PFSK-1 (cell line): Measurements from ENCODE around the gene PPM1K. TPM values are rescaled to one million over a fixed set of nuclear protein-coding genes. Genes with fewer than 3 reads are reported as not detected.
A peak's percentile ranks its signal among the peaks of the same experiment; 100 is the strongest.

ENCODE experiments used
- FOXP2 ChIP-seq: optimal IDR thresholded peaks from 2 replicates; pipeline ENCODE3; 2011; ENCODE audit warnings: borderline replicate concordance, control low read depth, inconsistent platforms; ENCODE audit not compliant: insufficient read depth; ENCODE audit errors: extremely low read length, extremely low read depth
- POLR2AphosphoS5 ChIP-seq: IDR thresholded peaks from 2 replicates; pipeline ENCODE4 v1.6.1; 2012; ENCODE audit warnings: low read depth, mild to moderate bottlenecking, control low read depth, low read length, moderate library complexity
- SIN3A ChIP-seq: IDR thresholded peaks from 2 replicates; pipeline ENCODE4 v1.6.1; 2012; ENCODE audit warnings: mild to moderate bottlenecking, low read length, moderate library complexity, borderline replicate concordance; ENCODE audit not compliant: insufficient read depth
- TAF1 ChIP-seq: IDR thresholded peaks from 2 replicates; pipeline ENCODE4 v1.6.1; 2012; ENCODE audit warnings: low read length, control low read depth, borderline replicate concordance; ENCODE audit not compliant: insufficient read depth
- polyA plus RNA-seq: library from polyadenylated mRNA; unstranded; fragments of >200 nt; gene quantifications from one replicate; pipeline ENCODE4 v1.2.1, GENCODE V29; 2012; ENCODE audit warnings: low read depth, missing spikeins; ENCODE audit not compliant: insufficient read length
- TF ChIP-seq, protein P1 (sequence below), 2 experiments: IDR thresholded peaks; 2 replicates each; pipeline versions ENCODE4 v1.6.1 to v1.8.0; 2011 to 2012; ENCODE audit warnings: low read depth in 2 of 2, low read length in 2 of 2, control low read depth in 1 of 2, inconsistent platforms in 1 of 2, mild to moderate bottlenecking in 1 of 2, moderate library complexity in 1 of 2; ENCODE audit not compliant: insufficient read depth in 1 of 2

Gene PPM1K
- polyA plus RNA-seq: not detected

DNA sequence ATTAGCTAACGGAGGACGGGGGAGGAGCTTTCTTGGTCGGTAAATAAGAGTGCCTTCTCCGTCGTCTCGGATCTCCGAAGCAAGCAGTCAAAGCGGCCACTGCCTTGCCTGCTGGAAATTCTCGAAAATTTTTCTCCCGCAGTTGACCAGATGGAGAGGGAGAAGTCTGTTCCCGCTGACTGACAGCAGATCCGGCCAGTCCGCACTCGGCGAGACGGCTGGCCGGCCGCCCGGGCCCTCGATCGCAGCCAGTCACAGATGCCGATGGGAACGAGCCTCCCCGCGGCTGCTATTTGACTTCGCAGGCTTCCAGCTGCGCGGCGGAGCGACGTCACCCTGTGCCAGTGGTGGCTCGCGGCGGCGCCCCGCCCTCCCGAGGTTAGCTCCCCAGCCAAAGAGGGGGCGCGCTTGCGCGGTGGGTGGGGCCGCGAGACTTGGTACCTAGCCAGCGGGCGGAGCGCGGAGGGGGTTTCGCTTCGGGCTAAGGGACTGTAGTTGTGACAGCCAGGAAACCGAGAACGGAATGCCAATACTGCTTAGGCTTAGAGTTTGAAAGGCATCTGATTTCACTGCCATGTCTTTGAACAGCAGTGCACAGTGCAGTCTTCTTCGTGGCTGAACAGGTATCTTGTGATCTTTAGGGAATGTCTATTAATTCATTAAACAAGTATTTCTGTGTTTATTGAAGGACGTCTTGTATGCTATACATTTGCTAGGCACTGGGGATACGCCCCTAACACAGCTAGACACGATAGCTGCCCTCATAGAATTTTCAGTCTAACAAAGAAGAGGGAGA lies at the start of gene PPM1K:
PPM1K (minus strand) TSS at position 123 of the 796 bp plus-strand sequence. CDS start 5,978 bp downstream, outside the sequence.
- TF ChIP-seq TAF1 (no peak), POLR2AphosphoS5 (no peak), FOXP2 (peak; percentile 15)

DNA sequence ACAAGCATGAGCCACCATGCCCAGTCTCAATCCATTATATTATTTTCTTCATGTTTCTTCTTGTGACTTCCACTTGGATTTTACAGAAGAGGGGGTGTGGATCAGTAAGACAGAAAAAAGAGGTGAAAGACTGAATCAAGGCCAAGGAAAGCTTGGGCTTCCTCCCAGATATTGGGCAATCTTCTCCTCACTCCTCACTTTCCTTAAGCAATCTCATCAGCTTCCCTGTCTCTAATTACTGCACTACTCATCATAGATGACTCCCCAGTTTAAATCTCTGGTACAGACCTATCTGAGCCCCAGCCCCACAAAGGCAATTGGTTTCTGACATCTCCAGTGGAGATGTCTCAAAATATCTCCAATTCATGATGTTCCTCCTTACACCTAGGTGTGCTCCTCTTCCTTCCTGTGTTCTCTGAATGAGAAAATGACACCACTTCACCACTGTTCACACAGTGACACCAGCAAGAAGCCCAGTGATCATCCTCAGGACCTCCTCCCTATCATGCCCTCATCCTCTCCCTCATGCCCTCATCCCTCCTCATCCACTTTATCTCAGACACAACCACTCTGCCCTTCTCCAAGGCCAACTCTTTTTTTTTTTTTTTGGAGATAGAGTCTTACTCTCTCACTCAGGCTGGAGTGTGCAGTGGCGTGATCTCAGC lies 49.5 kb upstream of the PPM1K start:
- TF ChIP-seq POLR2AphosphoS5 (no peak), FOXP2 (no peak), TAF1 (no peak), SIN3A (no peak)
- TF ChIP-seq, protein P1, sequence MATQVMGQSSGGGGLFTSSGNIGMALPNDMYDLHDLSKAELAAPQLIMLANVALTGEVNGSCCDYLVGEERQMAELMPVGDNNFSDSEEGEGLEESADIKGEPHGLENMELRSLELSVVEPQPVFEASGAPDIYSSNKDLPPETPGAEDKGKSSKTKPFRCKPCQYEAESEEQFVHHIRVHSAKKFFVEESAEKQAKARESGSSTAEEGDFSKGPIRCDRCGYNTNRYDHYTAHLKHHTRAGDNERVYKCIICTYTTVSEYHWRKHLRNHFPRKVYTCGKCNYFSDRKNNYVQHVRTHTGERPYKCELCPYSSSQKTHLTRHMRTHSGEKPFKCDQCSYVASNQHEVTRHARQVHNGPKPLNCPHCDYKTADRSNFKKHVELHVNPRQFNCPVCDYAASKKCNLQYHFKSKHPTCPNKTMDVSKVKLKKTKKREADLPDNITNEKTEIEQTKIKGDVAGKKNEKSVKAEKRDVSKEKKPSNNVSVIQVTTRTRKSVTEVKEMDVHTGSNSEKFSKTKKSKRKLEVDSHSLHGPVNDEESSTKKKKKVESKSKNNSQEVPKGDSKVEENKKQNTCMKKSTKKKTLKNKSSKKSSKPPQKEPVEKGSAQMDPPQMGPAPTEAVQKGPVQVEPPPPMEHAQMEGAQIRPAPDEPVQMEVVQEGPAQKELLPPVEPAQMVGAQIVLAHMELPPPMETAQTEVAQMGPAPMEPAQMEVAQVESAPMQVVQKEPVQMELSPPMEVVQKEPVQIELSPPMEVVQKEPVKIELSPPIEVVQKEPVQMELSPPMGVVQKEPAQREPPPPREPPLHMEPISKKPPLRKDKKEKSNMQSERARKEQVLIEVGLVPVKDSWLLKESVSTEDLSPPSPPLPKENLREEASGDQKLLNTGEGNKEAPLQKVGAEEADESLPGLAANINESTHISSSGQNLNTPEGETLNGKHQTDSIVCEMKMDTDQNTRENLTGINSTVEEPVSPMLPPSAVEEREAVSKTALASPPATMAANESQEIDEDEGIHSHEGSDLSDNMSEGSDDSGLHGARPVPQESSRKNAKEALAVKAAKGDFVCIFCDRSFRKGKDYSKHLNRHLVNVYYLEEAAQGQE (IDR thresholded peaks at IDR 0.05; ENCODE audit: insufficient read depth in 1 of 2, low read depth in 2 of 2, low read length in 2 of 2): no peak

DNA sequence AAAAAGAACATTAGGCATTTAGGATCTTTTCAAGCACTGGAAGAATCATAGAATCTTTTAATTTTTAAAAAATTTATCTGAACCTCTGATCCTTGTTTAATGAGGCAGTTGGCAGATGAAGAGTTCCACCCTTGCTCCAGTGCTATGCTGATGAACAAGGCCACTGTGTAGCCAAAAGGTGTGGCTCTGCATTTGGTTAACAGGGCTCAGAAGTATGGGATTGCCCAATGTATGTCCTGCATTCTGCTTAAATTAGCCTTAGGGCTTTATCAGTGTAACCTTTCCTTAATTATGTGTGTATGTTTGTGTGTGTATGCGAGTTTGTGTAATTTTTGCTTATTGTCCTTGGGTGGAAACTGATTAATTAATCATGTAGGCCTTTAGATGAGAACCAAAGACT lies 43.3 kb upstream of the PPM1K start:
- no peak for TF ChIP-seq POLR2AphosphoS5
- TF ChIP-seq TAF1: no peak
- TF ChIP-seq SIN3A: no peak

DNA sequence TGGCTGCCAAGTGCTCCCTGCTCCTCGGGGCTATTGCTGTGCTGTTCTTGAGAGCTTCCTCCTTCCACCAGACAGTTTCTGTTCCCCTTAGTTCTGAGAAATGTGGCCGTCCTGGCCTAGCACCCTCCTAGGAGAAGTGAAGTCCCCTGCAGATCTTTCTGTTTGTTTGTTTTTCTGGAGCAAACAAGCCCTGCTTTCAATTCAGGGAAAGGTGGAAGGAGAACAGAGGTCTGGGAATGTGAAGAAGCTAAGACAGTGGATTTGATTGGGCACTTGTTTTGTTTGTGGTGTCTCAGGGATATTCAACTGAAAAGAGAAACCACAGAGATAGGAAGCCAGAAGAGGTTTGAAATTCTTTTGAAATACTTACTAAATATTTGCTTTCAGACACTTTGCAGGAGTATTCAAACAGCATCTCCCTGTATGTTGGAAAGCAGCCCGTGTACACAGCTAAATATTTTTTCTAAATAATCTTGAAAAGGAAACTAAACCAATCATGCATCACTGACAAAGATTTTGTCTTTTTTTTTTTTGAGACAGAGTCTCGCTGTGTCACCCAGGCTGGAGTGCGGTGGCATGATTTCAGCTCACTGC lies 36.5 kb upstream of the PPM1K start:
- TF ChIP-seq SIN3A (no peak), POLR2AphosphoS5 (no peak), TAF1 (no peak), FOXP2 (no peak)
- TF ChIP-seq, protein P1 (IDR thresholded peaks at IDR 0.05; ENCODE audit: insufficient read depth in 1 of 2, low read depth in 2 of 2, low read length in 2 of 2): no peak

DNA sequence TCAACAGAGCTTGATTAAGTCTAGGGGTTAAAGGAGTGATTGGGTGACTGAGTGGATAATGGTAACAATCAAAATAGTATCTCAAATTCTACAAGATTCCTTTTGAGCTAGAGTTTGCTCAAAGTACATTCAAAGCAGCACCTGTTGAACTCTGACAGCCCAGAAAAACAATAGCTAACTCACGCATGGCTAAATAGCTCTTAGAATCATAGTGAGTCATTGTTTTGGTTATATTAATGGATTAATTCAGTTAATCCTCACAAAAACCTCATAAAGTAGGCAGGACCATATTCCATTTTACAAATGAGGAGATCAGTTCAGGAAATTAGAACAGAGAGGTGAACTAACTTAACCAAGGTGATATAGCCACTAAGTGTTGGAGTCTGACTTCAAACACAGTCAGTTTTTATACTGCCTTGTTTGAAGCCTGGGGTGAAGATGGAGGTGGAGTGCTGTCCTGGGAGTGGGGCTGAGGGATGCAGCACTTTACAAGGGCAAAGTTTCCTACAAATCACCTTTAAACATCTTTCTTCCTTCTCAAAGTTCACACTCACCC lies 35.9 kb upstream of the PPM1K start:
- no peak for TF ChIP-seq TAF1
- no peak for TF ChIP-seq POLR2AphosphoS5
- no peak for TF ChIP-seq SIN3A
- TF ChIP-seq FOXP2: no peak
- TF ChIP-seq, protein P1 (IDR thresholded peaks at IDR 0.05; ENCODE audit: insufficient read depth in 1 of 2, low read depth in 2 of 2, low read length in 2 of 2): no peak
